CD4-positive, alpha-beta T cell treated with Interleukin-4 for 4 hours (primary cell): Measurements from ENCODE around the gene TRIAP1.

Experiments used
- DNase-seq: peaks from one replicate; pipeline ENCODE4 v3.0.0-alpha.2; 2020

TRIAP1 gene

GRCh38 chr12:120425797-120426196 is 20.4 kb downstream of the TRIAP1 start:
- no peak for DNase-seq

DNA sequence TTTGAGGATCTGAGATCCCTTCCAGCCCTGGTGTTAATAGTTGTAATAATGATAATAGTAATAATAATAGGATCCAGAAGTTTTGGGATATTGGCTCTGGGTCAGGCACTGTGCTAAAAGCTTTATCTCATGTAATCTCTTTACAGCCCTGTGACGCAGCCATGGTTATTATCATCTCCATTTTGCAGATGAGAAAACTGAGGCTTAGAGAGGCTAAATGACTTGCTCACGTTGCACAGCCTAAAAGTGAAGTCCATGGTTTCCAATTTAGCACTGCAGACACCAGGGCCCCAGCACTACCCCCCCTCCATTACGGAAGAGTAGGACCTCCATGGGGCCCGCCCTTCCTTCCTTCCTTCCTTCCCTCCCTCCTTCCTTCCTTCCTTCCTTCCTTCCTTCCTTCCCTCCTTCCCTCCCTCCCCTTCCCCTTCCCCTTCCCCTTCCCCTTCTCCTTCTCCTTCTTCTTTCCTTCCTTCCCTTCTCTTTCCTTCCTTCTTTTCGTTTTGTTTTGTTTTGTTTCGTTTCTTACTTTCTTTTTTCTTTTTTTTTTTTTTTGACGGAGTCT is 23.2 kb downstream of the TRIAP1 start:
- DNase-seq: no peak

DNA sequence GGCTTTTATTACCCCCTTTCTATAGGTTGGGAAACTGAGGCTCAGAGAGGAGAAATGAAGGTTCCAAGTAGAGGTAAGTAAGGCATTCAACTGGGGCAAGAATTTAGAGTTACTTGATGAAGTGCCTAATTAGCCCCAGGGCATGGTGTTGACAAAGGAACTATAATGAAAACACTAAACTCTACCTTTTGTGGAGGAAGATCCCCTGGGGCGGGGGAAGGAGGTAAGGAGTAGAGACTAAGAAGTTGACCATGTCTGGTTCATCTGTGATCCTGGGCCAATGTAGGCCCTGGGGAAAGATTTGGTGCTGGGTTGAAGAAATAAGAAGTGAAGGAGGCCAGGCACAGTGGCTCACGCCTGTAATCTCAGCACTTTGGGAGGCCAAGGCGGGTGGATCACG is 24.5 kb downstream of the TRIAP1 start:
- no peak for DNase-seq

- DNase-seq: no peak
Measured at GRCh38 chr12:120417917-120418580, 28.1 kb downstream of the TRIAP1 start.

DNA sequence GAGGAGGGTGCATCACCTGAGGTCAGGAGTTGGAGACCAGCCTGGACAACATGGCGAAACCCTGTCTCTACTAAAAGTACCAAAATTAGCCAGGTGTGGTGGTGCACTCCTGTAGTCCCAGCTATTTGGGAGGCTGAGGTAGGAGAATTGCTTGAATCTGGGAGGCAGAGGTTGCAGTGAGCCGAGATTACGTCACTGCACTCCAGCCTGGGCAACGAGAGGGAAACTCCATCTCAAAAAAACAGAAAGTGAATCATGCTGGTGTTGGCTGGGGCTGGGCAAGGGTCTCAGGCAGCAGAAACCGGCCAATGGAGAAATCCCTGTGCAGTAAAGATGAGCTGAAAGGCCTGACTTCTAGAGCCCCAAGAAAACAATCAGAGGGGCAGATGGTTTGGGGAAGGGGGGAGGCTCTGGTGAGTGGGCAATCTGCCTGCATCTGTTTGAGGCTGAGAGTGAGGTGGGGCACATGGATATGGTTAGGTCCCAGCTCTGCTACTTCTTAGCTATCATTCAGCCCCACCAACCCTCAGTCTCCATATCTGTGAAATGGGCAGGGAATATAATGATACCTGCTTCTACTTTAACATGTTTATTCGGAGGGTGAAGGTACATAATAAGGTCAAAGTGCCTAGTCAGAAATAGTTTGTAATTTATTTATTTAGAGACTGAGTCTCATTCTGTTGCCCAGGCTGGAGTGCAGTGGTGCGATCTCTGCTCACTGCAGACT is 29.5 kb downstream of the TRIAP1 start:
- DNase-seq: no peak

DNA sequence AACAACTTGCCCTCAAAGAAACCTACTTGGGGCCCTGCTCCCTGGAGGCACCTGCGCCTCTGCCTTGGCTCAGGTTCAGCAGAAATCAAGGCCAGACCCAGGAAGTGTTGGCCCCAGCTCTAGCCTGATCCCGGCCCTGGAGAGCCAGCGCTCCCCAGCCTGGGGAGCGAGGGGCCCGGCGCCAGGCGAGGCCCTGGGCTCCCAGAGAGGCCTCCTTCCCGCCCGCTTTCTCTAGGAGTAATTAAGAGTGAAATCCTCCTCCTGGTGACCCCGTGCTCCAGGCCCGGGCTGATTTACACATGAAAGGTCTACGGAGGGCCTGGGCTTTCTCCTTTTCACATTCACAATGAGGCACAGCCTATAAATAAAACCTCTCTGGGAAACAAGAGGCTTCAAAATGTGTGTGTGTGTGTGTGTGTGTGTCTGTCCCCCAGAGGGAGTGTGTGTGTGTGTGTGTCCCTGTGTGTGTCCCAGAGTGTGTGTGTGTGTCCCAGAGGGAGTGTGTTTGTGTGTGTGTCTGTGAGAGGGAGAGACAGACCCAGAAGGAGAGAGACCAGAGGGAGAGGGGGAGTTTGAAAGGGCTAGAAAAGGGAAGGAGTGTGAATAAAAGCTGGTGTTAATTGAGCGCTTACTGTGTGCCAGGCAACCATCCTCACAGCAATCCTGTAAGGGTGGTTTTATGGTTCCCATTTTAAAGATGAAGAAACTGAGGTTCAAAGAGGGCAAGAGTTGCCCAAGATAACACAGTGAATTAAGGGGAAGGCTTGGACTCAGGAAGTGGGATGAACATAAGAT is 32.1 kb downstream of the TRIAP1 start:
- DNase-seq: no peak

- no peak for DNase-seq
Measured at GRCh38 chr12:120412421-120412820, 33.8 kb downstream of the TRIAP1 start.

DNA sequence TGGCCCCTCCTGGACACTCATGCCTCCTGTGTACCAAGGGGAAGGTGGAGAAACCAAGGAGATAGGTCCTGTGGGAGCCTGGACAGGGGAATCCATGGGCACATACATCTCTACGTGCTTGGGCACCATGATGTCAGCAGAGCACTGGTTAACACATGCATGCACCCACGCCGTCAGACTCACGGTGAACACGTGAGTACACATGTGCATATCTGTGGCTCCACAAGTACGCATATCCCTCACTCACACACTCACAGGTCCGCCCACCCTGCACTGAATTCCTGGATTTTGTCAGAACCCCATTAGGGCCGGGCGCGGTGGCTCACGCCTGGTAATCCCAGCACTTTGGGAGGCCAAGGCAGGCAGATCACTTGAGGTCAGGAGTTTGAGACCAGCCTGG is 37.4 kb downstream of the TRIAP1 start:
- no peak for DNase-seq

- DNase-seq: no peak
Measured at GRCh38 chr12:120406553-120406952, 39.6 kb downstream of the TRIAP1 start.

DNA sequence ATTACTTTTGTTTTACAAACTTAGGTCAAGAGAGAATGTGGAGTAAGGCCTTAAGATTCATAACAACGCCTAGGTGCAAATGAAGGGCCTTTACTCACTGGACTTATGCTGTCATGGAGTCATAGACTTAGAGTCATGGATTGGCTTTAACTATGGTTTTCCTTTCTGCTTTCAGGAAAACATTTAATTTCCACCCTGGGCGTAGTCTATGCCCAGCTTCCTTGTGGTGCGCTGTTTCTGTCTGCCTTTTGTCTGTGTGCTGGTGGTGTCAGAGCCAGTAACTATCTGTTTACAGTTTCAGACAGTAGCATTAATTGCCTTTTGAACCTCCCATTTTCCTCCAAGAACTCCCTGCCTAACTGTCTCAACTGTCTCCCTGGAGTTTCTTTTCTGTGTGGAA is 40.1 kb downstream of the TRIAP1 start:
- DNase-seq: no peak

- DNase-seq: no peak
Measured at GRCh38 chr12:120404271-120404670, 41.9 kb downstream of the TRIAP1 start.

- no peak for DNase-seq
Measured at GRCh38 chr12:120403869-120404268, 42.3 kb downstream of the TRIAP1 start.

GRCh38 chr12:120402217-120402616 is 44.0 kb downstream of the TRIAP1 start:
- DNase-seq: no peak

DNA sequence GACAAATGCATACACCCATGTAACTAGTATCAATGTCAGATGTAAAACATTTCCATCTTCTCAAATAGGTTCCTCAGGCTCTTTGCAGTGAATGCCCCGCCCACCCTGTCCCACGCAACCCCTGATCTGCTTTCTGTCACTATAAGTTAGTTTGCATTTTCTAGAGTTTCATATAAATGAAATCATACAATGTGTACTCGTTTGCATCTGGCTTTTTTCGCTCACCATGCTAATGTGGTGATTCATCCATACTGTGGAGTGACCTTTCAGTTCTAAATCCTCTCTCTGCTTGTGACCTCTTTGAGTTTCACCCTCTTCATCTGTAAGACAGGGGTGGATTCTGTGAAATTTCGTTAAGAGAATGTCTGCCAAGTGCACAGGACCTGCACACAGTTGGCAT is 46.7 kb downstream of the TRIAP1 start:
- no peak for DNase-seq

GRCh38 chr12:120397824-120398540 is 48.2 kb downstream of the TRIAP1 start:
- DNase-seq: no peak

GRCh38 chr12:120394483-120395367 is 51.5 kb downstream of the TRIAP1 start:
- DNase-seq: no peak
